ENCODE measurements around the gene ABCC5.

DNA sequence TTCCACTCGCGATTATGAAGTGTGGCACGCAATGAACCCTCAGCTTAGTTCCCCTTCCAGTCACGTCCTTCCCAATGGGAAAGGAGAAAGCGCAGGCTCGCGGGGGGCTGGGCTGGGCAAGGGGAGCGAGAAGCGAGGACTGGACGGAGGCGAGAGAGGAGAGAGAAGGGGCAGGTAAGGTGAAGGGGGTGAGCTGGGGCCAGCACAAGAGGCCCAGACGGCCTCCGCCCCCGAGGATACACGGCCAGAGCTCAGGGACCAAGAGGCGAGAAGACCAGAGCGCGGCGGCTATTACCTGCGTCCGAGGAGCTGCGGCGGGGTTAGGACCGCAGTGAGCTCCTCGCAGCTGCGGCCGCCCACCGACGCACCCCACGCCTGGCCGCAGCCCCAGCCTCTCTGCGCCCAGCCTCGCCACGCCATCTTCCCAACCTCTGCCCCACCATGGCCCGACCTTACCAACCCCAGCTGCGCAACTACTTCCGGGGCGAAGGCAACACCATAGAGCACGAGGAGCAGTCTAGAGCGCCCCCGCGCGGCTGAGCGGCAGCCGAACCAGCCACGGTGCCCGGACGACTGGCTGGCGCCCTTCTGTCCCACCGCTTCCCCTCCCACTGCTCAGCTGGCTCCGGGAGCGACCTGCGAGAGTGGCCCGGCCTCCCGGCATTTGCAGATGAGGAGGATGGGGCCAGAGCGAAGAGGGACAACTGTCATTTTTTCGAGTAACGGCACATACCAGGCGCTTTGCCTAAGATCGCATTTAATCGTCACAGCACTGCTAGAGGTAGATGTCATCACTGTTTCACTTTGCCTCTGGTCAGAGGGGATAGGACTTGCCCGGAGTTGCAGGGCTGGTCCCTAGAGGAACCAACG is 133.0 kb downstream of the ABCC5 start, which contains the start of gene PARL:
- TF ChIP-seq KLF1 (tag by site-specific recombination; IDR thresholded peaks at IDR 0.05) (peak; percentile 65), ZNF830 (tag by site-specific recombination; IDR thresholded peaks at IDR 0.05; ENCODE audit: low read depth) (no peak)
